Measurements from ENCODE around the gene ALDH3B1. TPM values are rescaled to one million over a fixed set of nuclear protein-coding genes. Genes with fewer than 3 reads are reported as not detected.

Gene ALDH3B1
- polyA plus RNA-seq, 3 donors: 1.3 to 2.2 (median 1.3) TPM

DNA sequence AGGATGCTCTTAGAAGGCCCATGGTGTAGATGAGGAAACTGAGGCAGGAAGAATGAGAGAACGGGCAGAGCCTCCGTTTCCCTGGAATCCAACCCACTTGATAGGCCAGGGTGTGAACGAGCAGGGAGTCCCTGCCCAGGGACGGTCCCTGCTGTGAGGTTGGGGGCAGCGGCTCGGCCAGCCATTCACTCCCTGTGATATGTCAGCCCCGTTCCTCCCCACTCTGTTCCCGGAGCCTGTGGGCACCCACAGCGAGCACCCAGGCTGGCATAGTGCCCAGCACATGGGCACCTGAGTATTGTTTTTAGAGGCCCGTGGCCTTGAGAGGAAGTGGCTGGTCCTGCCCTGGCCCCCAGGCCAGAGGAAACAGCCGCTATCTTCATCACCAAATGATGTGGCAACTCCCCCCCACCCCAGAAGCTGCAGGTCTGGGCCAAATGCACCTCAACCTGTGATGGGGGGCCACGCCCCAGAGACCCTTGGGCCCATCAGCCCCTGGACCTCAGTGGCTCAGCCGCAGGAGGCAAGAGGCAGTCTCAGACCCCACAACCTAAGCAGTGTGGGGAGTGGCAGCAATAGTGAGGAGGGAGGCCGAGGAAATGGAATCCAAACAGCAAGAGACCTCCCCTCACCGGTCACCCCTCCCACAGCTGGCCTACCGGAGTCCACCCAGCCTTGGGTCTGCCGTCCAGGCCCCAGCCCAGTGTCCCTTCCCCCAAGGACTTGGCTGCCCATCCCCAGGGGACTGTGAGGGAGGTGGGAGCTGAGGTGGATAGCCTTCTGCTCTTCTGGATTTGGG, 2.1 kb downstream of the ALDH3B1 start:
- DNase-seq (ENCODE audit: low read depth in 3 of 3, low spot score in 2 of 3): no peak

DNA sequence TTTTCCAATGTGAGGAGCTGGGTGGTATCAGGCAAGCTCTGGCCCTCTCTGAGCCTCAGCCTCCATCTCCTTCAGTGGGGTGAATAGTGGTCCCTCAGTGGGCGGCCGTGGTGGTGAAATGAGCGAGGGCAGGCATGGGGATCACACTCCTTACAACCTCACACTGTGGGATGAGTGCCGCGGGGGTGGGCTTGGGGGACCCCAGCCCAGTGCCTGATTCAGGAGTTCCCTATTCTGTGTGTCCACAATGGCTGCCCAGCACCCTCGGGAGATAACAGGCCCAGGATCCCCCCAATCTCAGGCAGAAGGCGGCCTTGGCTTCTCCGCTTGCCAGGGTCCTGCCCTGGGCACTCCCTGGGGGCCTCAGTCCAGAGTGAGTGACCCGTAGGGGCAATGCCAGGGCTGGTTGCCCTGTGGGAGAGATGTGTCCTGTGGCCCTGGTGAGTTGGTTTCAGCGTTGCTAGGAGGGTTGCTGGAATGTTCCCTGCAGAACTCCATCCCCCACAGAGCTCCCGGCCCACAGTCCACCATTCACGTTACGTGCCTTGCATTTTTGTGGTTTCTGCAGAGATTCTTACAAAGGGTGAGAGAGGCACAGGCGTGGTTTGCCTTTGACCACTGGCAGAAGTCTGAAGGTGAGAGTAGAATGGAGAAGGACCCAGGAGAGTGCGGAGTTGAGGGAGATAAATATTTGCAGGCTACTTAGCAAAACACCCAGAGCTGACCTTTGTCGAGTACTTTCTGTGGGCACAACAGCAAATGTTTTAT, 2.9 kb downstream of the ALDH3B1 start:
- no peak for DNase-seq (ENCODE audit: low read depth in 3 of 3, low spot score in 2 of 3)

- no peak for DNase-seq (ENCODE audit: low read depth in 3 of 3, low spot score in 2 of 3)
Observed at GRCh38 chr11:68013611-68014156, 3.6 kb downstream of the ALDH3B1 start.

- DNase-seq (ENCODE audit: low read depth in 3 of 3, low spot score in 2 of 3): no peak
Observed at GRCh38 chr11:68014157-68014946, 4.2 kb downstream of the ALDH3B1 start.

DNA sequence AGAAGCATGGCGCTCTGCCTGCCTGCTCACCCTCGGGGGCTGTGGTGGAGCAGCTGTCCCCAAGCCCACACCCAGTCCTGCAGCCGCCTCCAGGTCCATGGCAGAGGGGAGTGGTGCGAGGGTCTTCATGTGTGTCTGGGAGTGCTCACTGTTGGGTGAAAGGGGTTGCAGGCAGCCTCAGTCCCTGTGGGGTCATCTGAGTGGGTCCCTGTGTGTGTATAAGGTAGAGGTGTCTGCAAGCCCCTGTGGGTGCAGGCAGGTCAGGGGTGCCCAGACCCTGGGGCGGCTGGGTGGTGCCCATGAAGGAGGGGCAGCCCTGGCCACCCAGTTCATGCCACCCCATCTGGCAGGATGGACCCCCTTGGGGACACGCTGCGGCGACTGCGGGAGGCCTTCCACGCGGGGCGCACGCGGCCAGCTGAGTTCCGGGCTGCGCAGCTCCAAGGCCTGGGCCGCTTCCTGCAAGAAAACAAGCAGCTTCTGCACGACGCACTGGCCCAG, 4.9 kb downstream of the ALDH3B1 start:
- no peak for DNase-seq (ENCODE audit: low read depth in 3 of 3, low spot score in 2 of 3)

DNA sequence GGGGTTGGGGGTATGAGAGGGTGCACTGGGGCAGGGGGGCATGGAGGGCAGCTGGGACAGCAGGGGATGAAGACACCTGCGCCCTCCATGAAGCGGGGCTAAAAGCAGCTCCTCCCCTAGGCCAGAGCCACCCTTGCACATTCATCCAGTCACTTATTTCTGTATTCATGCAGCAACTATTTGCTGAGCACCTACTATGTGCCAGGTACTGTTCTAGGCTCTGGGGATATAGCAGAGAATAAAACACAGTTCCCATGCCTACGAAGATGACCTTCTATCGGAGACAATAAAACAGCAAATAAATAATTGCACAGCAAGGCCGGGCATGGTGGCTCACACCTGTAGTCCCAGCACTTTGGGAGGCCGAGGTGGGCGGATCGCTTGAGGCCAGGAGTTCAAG, 5.3 kb downstream of the ALDH3B1 start:
- DNase-seq (ENCODE audit: low read depth in 3 of 3, low spot score in 2 of 3): no peak

- no peak for DNase-seq (ENCODE audit: low read depth in 3 of 3, low spot score in 2 of 3)
Observed at GRCh38 chr11:68016161-68016903, 6.2 kb downstream of the ALDH3B1 start.

DNA sequence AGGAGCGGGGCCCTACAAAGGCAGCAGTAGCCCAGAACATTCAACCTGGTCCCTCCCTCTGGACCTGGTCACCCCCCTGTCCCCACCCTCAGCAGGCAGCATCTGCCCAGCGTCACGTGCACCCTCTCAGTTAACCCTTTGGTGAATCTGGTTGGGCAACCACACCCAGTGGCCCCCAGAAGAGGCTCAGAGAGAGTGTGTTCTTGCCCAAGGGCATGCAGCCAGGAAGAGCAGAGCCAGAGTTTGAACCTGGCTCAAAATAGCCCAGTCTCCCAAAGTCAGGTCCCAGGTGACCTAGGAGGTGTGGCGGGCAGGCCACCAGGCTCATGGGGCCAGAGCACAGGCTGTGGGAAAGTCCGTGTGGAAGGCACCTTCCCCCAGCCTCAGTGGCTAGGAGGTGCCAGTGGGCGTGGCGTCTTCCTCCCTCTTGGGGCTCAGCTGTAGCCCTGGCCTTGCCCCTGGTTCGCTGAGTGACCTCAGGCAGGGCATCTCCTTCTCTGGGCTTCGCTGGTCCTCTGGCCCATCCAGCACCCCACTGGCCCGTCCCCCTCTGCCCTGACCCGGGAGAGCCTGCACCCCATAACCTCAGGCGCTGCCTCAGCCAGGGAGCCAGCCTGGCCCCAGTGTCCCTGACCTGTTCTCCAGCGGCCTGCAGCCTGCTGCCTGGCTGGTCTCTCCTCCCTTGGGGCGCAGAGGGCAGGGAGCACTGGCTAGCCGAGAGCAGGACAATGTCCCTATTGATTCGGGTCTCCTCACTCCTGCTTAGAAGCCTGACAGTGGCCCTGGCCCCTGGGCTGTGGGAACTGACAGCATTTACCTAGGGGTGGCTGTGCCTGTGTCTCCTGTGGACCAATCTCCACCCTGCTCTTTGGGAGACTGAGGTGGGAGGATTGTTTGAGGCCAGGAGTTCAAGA, 7.0 kb downstream of the ALDH3B1 start:
- DNase-seq (ENCODE audit: low read depth in 3 of 3, low spot score in 2 of 3): no peak

GRCh38 chr11:68017980-68018729, 8.0 kb downstream of the ALDH3B1 start:
- no peak for DNase-seq (ENCODE audit: low read depth in 3 of 3, low spot score in 2 of 3)

- DNase-seq (ENCODE audit: low read depth in 3 of 3, low spot score in 2 of 3): no peak
Observed at GRCh38 chr11:68018730-68019190, 8.6 kb downstream of the ALDH3B1 start.

GRCh38 chr11:68019486-68019885, 9.4 kb downstream of the ALDH3B1 start:
- DNase-seq (ENCODE audit: low read depth in 3 of 3, low spot score in 2 of 3): no peak

DNA sequence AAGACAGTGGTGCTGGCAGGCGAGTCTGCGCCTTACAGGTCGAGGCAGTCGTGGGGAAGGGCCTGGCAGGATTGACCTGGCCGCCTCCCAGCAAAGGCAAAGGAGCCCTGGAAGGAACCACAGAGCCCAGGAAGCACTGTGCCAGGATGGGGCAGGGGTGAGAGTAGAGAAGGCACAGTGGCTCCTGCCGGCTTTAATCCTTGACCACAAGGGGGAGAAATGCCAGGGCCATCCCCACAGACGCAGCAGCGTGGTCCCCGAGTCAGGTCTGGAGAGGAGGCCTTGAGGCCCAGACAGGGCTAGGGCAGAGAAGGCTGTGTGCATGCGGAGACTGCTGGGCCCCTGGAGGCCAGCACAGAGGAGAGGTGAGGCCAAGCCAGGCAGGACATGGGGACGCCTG, 10.4 kb downstream of the ALDH3B1 start:
- DNase-seq (ENCODE audit: low read depth in 3 of 3, low spot score in 2 of 3): no peak

DNA sequence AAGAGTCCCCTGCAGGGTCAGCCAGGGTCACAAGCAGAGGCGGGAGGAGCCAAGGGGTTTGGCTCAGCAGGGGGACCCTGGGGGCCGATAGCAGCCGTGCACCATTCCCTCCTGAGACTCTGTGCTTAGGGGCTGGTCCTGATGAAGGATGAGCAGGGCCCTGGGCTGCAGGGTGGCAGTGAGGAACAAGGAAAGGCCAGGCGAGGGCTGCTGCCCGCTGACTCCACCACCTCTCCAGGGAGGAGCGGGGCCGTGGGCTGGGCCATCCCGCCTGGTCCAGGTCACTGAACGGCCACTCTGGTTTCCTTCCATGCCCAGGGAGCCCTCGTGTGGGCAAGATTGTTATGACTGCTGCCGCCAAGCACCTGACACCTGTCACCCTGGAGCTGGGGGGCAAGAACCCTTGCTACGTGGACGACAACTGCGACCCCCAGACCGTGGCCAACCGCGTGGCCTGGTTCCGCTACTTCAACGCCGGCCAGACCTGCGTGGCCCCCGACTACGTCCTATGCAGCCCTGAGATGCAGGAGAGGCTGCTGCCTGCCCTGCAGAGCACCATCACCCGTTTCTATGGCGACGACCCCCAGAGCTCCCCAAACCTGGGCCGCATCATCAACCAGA, 11.2 kb downstream of the ALDH3B1 start:
- no peak for DNase-seq (ENCODE audit: low read depth in 3 of 3, low spot score in 2 of 3)

GRCh38 chr11:68022531-68022930, 12.4 kb downstream of the ALDH3B1 start:
- DNase-seq (ENCODE audit: low read depth in 3 of 3, low spot score in 2 of 3): no peak

DNA sequence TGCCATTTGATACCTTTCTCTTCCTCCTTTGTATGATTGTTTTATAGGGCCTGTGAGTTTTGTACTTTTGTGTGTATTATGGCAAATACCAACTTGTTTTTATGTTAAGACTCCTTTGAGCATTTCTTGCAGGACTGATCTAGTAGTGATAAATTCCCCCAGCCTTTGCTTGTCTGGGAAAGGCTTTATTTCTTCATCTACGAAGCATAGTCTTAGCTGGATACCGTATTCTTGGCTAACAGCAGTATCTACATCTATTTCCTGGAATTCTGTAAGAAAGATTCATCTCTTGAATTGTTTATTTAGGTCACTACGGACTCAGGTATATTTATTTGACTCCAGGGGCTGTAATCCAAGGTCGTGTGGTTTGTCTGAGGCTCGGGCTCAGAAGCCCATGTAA, 14.4 kb downstream of the ALDH3B1 start:
- DNase-seq (ENCODE audit: low read depth in 3 of 3, low spot score in 2 of 3): no peak

GRCh38 chr11:68025047-68025446, 14.9 kb downstream of the ALDH3B1 start:
- no peak for DNase-seq (ENCODE audit: low read depth in 3 of 3, low spot score in 2 of 3)

DNA sequence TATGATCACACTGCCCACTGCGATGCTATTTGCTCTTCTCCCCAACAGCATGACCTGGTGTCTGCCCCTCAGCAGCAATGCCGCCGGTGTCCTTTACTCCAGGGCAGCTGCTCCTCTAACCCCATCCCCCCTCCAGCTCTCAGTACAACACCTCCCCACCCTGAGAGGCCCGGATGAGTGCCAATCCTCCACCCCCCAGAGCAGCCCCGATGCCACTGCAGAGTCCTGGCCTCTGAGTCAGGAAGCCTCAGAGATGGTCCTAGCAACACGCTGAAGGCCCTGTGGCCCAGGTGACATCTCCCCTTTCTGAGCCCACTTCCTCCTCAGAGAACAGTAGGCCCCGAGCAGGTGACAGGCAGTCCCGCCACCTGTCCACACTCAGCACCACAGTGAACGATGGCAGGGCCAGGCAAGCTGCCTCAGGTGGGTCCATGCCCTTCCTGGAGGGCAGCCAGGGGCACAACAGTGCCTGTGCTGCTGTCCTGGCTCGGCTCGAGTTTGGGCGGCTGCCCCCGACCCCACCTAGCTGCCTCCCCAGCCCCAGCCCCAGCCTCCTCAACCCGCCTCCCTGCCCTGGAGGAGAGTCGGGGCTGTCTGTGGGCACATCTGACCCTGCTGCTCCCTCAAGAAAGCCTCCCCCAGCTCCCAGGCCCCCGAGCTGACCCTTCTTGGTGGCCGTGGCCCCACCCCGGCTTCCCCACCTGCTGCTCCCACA, 16.4 kb downstream of the ALDH3B1 start:
- DNase-seq (ENCODE audit: low read depth in 3 of 3, low spot score in 2 of 3): no peak
